HG03097 (cell line): ENCODE measurements around the gene SNX11.

Experiments used
- ATAC-seq: cut with Tn5 transposase; IDR thresholded peaks from one replicate; pipeline ENCODE4 v1.9.1; 2021; ENCODE audit not compliant: unreplicated experiment, low FRiP score

The SNX11 gene

DNA sequence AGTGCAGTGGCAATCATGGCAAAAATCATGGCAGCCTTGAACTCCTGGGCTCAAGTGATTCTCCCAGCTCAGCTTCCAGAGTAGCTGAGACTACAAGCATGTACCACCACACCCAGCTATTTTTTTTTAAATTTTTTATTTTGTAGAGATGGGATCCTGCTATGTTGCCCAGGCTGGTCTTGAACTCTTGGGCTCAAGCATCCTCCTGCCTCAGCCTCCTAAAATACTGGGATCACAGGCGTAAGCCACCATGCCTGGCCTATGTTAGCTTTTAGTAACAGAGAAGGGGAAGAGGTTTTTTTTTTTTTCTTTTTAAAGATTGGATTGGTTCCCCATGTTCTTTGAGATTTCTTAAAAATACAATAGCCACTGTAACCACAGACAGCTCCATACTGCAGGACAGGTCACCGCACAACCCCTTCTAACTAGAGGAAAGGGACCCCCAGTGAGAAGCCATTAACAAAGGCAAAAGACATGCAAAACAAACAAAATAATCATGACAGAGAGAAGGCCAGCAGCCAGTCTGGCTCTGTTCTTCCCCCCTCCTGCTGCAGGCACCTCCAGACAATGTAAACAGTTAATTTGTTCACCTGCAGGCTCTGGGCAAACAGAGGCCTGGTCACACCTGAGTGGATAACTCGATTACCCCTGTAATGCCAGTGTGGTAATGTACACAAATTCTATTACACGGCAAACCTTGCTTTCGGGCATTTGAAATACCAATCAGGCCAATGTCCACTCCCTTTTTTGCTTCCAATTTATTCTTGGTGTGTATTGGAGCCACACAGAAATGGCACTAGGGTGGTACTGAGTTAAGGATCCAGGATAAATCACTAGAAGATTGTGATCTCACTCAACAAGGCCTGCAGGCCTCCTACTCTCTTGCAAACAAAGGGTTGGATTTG lies 52.9 kb downstream of the SNX11 start:
- no peak for ATAC-seq

DNA sequence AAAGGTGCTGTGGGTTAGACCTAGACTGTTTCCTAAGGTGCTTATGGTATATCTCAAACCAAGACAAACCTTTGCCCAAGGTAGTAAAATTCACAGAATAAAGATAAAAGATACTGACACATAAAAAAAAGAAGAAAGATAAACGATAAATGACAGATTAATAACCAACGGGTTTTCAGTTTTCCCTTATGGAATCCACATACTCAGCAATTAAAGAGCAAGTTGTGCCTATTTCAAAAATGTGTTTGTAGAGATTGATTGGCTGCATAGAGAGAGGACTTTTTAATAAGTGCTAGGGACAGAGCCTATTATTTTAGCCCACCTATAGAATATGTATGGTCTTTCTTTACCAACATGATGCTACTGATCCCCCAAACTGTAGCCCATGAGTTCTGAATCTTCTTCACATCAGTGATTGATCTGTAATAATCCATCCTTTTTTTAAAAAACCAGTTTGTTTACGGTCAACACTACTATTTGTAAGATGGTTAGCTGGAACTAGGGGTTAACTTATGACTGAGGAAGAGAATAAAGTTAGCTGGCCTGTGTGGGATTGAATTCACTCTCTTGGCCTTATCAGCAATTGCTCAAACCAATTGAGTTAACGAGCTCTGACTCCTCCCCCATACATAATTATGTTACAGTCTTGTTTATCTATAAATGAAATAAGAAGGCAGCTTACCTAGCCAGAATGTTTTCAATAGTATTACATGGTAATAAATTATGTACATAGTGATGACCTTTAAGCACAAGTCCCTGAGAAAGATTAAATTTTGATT lies 53.8 kb downstream of the SNX11 start:
- no peak for ATAC-seq

DNA sequence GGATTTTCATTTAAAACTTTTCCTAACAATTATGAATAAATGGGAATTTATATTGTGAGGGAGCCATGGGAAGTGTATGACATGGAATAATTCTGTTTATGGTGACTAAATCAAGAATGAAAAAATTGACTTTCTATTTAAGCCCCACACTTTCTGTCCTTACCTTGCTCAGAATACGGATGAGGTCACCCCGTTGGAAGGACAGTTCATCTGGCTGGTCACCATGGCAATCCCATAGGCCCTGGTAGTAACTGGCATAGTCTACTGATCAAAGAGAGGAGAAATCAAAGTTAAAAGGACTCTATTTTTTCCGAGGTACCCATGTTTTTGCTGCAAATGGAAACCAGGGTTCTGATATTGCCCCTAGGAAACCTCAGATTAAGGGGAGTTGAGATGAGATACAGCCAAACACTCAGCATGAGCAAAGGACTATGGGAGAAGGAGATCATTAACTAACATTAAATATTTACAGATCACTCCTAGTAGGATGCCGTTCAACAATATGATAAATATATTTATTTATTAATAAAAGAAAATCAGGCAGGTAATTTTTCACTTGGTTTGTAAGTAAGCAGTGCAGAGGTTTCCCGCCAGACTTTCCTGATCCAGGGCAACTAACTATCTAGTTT lies 54.9 kb downstream of the SNX11 start:
- ATAC-seq, result no peak

DNA sequence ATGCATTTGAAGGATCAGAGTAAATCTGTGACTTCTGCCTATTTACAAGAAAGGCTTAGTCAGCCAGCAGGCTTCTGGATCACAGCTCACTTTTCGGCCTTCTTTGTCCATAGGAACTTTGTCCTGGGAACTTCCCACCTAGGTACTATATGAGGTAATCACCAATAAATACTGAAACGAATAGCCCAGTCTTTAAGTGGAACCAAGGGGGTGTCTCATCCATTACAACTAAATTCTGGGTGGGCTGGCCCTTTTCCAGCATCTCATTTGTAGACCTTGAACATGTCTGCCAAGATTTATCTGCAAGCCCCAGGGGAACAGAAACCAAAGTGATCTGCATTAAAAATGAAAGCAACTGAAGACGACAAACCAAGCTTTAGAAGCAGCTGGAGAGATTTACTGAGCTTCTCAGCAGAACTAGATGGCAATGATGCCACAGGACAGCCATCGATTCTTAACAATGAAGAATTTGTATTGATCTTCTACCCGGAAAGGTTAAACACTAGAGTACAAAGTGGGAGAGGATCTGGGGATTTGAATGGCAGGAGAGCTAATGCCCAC lies 55.5 kb downstream of the SNX11 start:
- no peak for ATAC-seq

DNA sequence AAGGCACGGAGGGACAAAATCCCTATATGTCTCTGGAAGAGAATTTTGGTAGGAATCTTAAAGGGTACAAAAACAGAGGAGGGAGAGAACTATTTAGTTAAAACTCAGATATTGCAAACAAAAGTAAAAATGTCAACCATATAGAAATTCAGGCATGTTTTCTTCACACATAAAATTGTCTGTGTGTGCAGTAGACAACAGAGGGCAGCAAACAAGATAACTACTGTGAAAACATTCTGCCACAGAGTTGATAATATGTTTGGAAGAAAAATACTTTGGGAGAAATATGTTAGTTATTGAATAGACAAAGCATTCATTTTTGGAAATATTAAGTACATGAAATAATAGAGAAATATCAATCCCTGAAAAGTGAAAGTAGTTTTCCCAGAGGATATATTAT lies 56.2 kb downstream of the SNX11 start:
- ATAC-seq, result no peak

DNA sequence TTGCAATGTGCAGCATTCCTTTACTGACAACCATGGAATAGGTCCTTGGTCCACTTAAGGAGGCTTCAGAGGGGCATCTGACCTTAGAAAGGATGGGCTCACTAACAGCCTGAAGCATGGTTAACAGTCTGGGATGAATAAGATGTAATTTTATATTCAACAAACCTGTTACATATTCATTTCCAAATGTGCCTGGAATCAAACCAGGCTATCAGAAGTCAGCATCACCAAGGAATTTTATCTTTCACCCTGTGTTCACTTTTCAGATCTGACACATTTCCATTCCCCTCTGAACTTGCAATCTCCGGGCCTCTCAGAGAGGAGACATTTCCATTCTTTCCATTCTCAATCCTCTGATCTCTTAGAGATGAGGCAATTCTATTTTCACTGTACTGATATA lies 62.4 kb downstream of the SNX11 start:
- ATAC-seq, result no peak
